Choroid plexus epithelial cell (primary cell): Measurements from ENCODE around the gene ROBO3.

Source experiments
- DNase-seq: peaks from one replicate; pipeline ENCODE4 v3.0.0-alpha.2; 2010; ENCODE audit warnings: low read depth
- H3K4me3 ChIP-seq: 2 replicates; pipeline ENCODE4 v1.5.1; 2011; ENCODE audit warnings: low read depth, mild to moderate bottlenecking, control low read depth, low read length, moderate library complexity
- TF ChIP-seq, protein P1 (sequence below): conservative IDR thresholded peaks from 2 replicates; pipeline ENCODE4 v1.5.1; 2011; ENCODE audit warnings: low read depth, mild to moderate bottlenecking, control low read depth, inconsistent platforms, low read length, moderate library complexity

The ROBO3 gene

DNA sequence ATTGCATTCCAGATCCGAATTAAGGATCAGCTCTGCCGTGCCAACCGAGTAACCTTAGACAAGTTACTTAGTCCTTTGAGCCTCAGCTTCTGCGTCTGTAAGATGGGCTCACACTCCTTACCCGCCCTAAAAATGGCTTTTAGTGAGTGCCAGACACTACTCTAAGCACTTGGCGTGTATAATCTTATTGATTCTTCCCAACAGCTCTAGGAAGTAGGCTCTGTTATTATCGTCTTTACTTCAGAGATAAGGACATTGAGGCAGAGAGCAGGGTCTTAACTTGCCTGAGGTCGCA is 21.7 kb upstream of the ROBO3 start:
- no peak for DNase-seq
- H3K4me3 ChIP-seq, result no peak overlapping the region
- TF ChIP-seq, protein P1, sequence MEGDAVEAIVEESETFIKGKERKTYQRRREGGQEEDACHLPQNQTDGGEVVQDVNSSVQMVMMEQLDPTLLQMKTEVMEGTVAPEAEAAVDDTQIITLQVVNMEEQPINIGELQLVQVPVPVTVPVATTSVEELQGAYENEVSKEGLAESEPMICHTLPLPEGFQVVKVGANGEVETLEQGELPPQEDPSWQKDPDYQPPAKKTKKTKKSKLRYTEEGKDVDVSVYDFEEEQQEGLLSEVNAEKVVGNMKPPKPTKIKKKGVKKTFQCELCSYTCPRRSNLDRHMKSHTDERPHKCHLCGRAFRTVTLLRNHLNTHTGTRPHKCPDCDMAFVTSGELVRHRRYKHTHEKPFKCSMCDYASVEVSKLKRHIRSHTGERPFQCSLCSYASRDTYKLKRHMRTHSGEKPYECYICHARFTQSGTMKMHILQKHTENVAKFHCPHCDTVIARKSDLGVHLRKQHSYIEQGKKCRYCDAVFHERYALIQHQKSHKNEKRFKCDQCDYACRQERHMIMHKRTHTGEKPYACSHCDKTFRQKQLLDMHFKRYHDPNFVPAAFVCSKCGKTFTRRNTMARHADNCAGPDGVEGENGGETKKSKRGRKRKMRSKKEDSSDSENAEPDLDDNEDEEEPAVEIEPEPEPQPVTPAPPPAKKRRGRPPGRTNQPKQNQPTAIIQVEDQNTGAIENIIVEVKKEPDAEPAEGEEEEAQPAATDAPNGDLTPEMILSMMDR, result no peak

DNA sequence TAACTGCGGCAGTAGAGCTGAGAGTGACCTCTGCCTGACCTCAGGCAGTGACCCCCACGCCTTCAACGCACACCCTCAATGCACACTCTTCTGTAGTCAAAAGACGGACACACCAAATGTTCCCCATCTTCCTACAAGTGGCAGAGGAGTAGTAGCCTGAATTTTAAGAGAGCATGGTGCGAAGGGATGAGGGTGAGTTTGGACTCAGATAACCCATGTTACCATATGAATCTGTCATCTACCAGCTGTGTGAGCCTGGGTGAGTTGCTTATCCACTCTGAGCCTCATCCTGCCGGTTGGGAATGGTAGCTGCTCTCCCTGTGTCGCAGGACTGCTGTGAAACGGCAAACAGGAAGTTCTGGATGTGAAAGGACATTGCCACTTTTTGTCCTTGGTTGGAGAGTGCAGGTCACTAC is 20.6 kb upstream of the ROBO3 start:
- TF ChIP-seq, protein P1, result no peak
- H3K4me3 ChIP-seq, result no peak overlapping the region
- no peak for DNase-seq

DNA sequence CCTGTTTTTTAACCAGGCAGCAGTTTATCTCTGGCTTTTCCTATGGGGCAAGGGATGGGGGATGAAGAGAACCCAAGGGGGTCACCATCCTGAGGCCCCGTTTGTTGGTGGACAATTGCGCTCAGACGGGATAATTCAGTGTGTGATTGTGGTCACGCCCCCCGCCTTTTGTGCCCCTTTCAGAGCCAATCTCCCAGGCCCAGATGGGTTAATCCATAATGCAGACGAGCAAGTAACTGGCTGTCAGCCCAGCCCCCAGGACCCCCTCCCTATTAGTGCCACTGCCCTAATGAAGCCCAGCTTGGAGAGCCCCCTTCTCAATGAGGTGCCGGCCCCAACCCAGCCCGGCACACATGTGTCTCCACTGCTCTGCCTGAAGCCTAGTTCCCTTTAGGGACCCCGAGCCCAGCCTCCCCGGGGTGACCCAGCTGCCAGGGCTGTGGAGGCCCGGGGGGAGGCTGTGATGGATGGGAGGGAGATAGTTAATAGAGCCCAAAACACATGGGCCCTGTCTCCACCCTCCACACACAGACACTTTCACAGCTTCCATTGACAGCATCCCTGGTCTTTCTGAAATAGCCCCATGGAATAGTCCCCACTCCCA is 19.1 kb upstream of the ROBO3 start:
- DNase-seq, result no peak
- TF ChIP-seq, protein P1, result no peak
- H3K4me3 ChIP-seq, result no peak overlapping the region

DNA sequence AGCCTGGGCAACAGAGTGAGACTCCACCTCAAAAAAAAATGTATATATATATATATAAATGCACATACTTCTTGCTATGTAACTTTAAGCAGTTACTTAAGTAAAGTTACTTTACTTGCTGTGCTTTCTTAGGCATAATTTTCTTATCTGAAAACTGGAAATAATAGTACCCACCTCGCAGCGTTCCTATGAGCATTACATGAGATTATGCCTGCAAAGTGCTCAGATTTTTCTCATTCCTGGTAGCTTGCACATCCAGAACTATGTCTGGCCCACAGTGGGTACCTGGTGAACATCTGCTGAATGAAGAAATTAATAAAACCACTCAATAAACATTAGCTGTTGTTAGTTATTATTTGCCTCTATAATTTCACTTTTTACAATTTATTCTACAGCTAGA is 6.1 kb upstream of the ROBO3 start:
- TF ChIP-seq, protein P1, result no peak
- no peak overlapping the region for H3K4me3 ChIP-seq
- DNase-seq, result no peak

DNA sequence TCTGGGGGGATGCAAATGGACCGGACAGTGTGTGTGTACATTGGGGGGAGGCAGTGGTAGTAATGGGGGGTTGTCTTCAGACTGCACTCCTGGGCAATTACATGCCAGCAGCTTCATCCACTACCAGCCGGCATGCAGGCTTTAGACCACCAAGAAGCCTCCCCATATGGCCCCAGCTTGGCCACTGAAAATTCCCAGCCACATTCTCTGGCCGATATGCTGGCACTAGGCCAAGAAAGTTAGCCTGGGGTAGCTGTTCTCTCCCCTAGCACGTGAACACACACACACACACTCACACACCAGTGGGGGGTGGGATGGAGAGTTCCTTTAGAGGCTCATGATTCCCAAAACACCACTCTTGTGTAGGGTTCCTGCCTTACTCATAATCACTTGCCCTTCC is 3.6 kb upstream of the ROBO3 start:
- H3K4me3 ChIP-seq, result no peak overlapping the region
- no peak for DNase-seq
- TF ChIP-seq, protein P1, result no peak

DNA sequence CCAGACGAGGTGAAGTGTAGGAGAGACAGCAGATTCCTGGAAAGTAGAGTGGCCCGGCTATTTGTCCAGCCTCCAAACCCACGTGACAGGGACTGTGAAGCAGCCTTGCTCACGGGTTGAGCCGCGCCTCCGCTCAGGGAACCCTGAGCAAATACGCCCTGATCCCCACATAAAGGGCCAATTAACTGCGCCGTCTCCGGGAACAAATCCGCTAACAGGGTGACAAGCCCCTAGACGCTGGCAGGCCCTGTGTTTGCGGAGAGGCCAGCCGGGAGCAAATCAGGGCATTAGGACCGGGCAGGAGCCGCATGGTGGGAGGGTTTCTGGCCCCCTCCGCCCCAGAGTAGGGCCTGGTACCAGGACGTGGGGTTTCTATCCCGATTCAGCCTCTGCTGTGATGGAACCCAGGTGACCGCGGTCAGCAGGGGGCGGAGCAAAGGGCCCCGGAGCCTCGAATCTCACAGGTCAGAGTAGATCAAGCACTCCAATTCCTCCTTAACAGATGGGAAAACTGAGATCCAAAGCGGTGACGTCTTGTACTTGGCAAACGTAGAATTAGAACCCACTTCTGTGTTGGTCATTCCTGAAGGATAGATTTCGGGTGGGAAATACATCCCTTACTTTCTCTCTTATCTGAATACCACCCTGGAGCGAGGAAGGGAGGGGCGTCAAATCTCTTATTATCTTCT is 2.0 kb upstream of the ROBO3 start:
- TF ChIP-seq, protein P1, result no peak
- peak; percentile 40 for DNase-seq
- peak overlapping the region; percentile 30 for H3K4me3 ChIP-seq

DNA sequence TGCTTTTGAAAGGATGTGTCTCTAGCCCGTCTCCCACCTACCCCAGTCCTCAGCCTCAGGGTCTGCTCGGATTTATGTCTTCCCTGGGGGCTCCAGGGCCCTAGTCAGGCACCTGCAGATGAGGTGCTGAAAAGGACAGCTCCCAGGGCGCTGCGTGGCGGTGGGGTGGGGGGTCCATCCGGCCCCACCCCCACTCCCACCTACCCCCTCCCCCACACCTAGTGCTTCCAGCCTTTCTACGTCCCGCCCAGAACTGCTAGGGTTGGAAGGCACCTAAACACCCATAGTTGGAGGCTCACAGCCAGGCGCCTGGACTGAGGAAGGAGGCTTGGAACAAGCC is 1.4 kb upstream of the ROBO3 start:
- TF ChIP-seq, protein P1, result no peak
- H3K4me3 ChIP-seq, result no peak overlapping the region
- DNase-seq, result no peak
